GM19035 (cell line): ENCODE results near the gene RNF220.
"Not testable (repeated sequence)": the region's sequence is repeated elsewhere in the genome, so short reads cannot be mapped to it uniquely, and the experiment has no call there.

ENCODE experiments used
- ATAC-seq: cut with Tn5 transposase; IDR thresholded peaks from one replicate; pipeline ENCODE4 v1.9.1; 2021; ENCODE audit not compliant: unreplicated experiment

The RNF220 gene

DNA sequence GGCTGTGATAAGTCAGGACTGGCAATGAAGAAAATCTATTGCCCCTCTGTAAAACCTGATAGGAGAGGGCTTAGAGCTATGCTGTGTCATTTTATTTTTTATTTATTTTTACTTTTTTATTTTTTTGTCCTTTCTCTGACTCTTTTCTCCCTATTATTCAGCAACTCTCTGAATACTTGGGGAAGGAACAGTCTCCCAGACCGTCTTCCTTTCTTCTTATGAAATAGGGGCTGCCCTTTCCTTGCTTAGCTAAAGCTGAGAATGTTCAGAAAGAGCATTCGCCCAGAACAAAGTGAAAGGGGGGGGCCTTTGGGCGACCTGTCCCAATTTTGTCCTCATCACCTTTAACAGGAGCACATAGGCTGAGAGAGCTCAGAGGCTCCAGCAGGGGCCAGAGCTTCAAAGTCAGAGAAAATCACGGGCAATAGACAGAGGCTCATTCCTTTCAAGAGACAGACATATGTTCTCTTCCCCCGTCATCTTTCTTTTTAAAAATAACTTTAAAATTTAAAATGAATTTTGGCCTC, 80.9 kb downstream of the RNF220 start:
- ATAC-seq = no peak

GRCh38 chr1:44489481-44489880, 84.4 kb downstream of the RNF220 start:
- ATAC-seq = no peak

- no peak for ATAC-seq
Measured at GRCh38 chr1:44496541-44497171, 91.6 kb downstream of the RNF220 start.

- ATAC-seq = no peak
Measured at GRCh38 chr1:44497422-44498170, 92.5 kb downstream of the RNF220 start.

- ATAC-seq = no peak
Measured at GRCh38 chr1:44499306-44499705, 94.3 kb downstream of the RNF220 start.

- no peak for ATAC-seq
Measured at GRCh38 chr1:44500181-44501046, 95.4 kb downstream of the RNF220 start.

GRCh38 chr1:44501047-44501890, 96.2 kb downstream of the RNF220 start:
- no peak for ATAC-seq

GRCh38 chr1:44502823-44503222, 97.8 kb downstream of the RNF220 start:
- ATAC-seq = not testable (repeated sequence)

DNA sequence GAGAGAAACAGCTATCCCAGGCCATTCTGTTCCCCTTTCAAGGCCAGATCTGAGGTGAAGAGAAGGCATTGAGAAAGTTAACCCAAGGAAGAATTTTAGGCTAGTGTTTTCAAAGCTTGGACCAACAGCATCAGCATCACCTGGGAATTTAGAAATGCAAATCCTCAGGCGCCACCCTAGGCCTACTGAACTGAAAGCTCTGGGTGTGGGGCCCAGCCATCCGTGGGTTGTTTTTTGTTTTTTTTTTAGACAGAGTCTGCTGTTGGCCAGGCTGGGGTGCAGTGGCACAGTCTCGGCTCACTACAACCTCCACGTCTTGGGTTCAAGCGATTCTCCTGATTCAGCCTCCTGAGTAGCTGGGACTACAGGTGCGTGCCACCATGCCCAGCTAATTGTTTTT, 98.6 kb downstream of the RNF220 start:
- ATAC-seq = no peak

- ATAC-seq = no peak
Measured at GRCh38 chr1:44505210-44505993, 100.3 kb downstream of the RNF220 start.

DNA sequence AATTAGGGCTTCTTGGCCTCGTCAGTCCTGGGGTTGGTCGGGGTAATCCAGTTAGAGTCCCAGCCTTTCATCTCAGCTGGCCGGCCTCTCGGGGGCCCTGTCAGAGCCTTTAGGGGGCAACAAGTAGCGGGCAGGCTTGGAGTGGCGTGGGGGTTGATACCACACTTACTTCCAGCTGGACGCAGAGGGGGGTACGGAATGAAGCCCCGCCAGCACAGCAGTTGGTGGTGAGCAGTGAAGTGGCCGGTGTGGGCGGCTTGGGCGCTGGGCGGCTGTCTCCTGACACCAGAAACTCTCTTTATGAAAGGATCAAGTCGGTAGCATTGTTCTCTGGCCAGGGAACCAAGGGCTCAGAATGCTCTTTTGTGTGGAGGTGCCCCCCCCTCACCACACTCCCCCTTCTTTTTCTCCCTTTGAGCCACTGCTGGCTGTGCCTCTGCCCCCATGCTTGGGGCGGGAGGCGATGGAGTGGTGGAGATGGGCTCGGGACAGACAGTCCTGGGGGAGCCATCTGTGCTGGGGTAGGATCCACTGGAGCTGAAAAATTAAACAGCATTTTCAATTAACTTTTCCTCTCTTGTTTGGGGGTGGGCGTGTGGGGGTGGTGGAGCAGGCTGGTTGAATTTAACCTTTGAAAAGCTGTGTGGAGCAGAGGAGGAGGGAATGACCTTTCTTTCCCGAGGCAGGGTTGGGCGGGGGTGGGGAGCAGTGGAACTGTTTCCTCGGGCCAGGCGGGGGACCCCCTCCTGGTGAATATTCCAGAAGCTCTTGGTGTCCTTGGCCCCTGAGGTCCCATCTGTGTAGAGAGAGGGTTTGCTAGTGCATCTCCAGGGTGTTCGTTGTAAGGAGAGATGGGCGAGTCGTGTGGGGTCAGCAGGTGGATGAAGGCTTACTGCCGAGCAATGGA, 102.7 kb downstream of the RNF220 start:
- no peak for ATAC-seq

- no peak for ATAC-seq
Measured at GRCh38 chr1:44508397-44508745, 103.3 kb downstream of the RNF220 start.

- ATAC-seq = no peak
Measured at GRCh38 chr1:44511363-44511762, 106.3 kb downstream of the RNF220 start.

- ATAC-seq = no peak
Measured at GRCh38 chr1:44511769-44512168, 106.7 kb downstream of the RNF220 start.

- no peak for ATAC-seq
Measured at GRCh38 chr1:44512313-44512885, 107.3 kb downstream of the RNF220 start.

- no peak for ATAC-seq
Measured at GRCh38 chr1:44513111-44513510, 108.1 kb downstream of the RNF220 start.

GRCh38 chr1:44514673-44515072, 109.6 kb downstream of the RNF220 start:
- no peak for ATAC-seq

DNA sequence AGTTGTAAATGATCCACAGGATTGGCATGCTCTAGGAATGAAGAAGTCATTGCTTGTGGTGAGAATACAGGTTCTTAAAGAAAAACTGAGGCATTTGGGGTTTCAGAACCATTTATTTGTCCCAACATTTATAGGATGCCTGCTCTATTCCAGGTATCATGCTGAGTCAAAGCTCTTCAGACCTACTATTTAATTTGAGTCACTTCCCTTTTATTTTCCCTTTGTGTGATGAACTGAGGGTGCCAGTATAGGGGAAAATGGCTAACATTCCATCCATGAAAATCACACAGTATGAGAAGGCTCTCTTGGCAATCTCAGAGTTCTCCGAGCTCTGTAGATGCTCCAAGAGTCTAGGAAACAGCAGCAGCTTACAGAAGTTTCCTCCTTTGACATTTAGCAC, 110.4 kb downstream of the RNF220 start:
- no peak for ATAC-seq
